Left lung (tissue), 10 donors: Measurements from ENCODE around the gene CCIN. TPM values are rescaled to one million over a fixed set of nuclear protein-coding genes. Genes with fewer than 3 reads are reported as not detected.

Source experiments
- ATAC-seq: fragments of 200-7000 bp; cut with Tn5 transposase; one replicate; pipeline ENCODE4 v1.9.1; 2020; ENCODE audit warnings: moderate library complexity
- DNase-seq, 4 donors: peaks; one replicate each; pipeline ENCODE4 v3.0.0-alpha.2; 2013 to 2020
- H3K27ac ChIP-seq, 2 donors: fragments of 200-600 bp; sonication (generic) in 1 of 2; one replicate each; pipeline versions ENCODE4 v1.5.0 to v1.8.0; 2020 to 2021
- H3K27me3 ChIP-seq, 2 donors: fragments of 200-600 bp; sonication (generic) in 1 of 2; one replicate each; pipeline versions ENCODE4 v1.5.0 to v1.8.0; 2020 to 2021
- H3K36me3 ChIP-seq, 2 donors: fragments of 200-600 bp; sonication (generic) in 1 of 2; one replicate each; pipeline versions ENCODE4 v1.5.0 to v1.8.0; 2020 to 2021
- H3K4me1 ChIP-seq, 2 donors: fragments of 200-600 bp; one replicate each; pipeline ENCODE4 v1.8.0; 2021
- H3K4me3 ChIP-seq, 2 donors: fragments of 200-600 bp; sonication (generic) in 1 of 2; one replicate each; pipeline versions ENCODE4 v1.5.0 to v1.8.0; 2020 to 2021; ENCODE audit warnings: mild to moderate bottlenecking in 1 of 2
- H3K9me3 ChIP-seq, 2 donors: fragments of 200-600 bp; sonication (generic) in 1 of 2; one replicate each; pipeline versions ENCODE4 v1.5.0 to v1.8.0; 2020 to 2021
- intact Hi-C, 2 donors: fragments of 100-400 bp; cut with DNase I; formaldehyde crosslinking; loops; one replicate each; pipeline versions ENCODE4 v1.11.2 to v1.14.2; 2022
- polyA plus RNA-seq, 6 donors: library from polyadenylated mRNA; unstranded; fragments of 120-200 nt; gene quantifications; one replicate each; pipeline ENCODE4 v1.2.1, GENCODE V29; 2013; ENCODE audit not compliant: insufficient read length in 6 of 6
- total RNA-seq, 2 donors: library from RNA; stranded (reverse); fragmentation: NEBNext Ultra II Directional; extraction: Animal tissue kit (Norgen Biotek cat#: 25700); gene quantifications; one replicate each; pipeline ENCODE4 v1.2.1, GENCODE V29; 2021
- TF ChIP-seq, protein P1 (sequence below), 2 donors: fragments of 200-600 bp; sonication (generic) in 1 of 2; IDR thresholded peaks; one replicate each; pipeline versions ENCODE4 v1.5.0 to v1.8.0; 2021; ENCODE audit warnings: antibody characterized with exemption in 2 of 2
- donor health status: DM: no; HTN: yes; CAD: no.
- donor health status: DM: no; HTN: no; CAD: no.

The CCIN gene
- total and polyA plus RNA-seq, 8 donors: 0.13 to 1.5 (median 0.18) TPM; not detected in 2

DNA sequence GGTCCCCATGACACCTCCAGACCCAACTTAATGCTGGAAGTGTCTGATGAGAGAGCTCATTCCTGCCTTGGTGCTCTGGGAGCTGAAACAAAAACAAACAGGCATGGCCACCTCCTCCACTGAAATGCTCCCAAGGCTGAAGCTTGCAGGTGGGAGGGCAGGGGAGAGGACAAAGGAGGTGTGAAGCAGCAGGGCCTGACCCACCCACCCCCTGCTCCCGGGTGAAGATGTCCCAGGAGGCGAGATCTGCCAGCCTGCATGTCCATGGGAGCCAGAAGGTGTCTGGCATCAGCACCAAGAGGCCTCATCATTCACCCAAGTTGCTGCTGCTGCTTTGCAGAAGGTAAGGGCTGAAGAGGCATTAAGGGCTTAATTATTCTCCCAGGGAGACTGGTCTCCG, 4.2 kb upstream of the CCIN start:
- ATAC-seq: no peak
- DNase-seq: no peak
- Histone ChIP-seq H3K4me3 (no peak overlapping the region), H3K9me3 (no peaks in the 10 kb centered on the region), H3K27ac (peak overlapping the region in 1 of 2 donors; percentile 79), H3K36me3 (peaks cover 0 to 19% of the 10 kb centered on the region in 2 donors), H3K27me3 (peaks cover 0 to 7% of the 10 kb centered on the region in 2 donors), H3K4me1 (peaks cover 9 to 31% of the 10 kb centered on the region in 2 donors)
- TF ChIP-seq, protein P1, sequence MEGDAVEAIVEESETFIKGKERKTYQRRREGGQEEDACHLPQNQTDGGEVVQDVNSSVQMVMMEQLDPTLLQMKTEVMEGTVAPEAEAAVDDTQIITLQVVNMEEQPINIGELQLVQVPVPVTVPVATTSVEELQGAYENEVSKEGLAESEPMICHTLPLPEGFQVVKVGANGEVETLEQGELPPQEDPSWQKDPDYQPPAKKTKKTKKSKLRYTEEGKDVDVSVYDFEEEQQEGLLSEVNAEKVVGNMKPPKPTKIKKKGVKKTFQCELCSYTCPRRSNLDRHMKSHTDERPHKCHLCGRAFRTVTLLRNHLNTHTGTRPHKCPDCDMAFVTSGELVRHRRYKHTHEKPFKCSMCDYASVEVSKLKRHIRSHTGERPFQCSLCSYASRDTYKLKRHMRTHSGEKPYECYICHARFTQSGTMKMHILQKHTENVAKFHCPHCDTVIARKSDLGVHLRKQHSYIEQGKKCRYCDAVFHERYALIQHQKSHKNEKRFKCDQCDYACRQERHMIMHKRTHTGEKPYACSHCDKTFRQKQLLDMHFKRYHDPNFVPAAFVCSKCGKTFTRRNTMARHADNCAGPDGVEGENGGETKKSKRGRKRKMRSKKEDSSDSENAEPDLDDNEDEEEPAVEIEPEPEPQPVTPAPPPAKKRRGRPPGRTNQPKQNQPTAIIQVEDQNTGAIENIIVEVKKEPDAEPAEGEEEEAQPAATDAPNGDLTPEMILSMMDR (IDR thresholded peaks at IDR 0.05): no peak
- intact Hi-C loops: loop anchor here in 1 of 2 donors (5.0 kb wide), 1 partner anchor 63 kb away; no protein-coding TSS in a partner anchor

DNA sequence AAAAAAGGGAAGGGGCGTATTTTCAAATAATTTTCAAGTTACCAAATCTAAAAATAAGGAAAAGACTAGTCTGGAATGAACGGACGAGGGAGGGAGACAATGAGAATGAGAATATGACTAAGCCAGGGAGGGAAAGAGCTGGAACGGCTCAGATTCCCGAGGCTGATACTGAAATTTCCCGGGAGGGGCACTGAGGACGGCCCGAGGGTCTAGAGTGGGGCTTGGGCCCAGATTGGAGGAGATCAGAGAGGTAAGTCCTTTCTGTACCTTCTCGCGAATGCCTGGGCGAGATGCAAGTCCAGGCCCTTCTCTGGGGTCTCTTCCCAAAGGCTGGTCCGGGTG, 3.4 kb upstream of the CCIN start:
- intact Hi-C loops: loop anchor here in 1 of 2 donors (5.0 kb wide), 1 partner anchor 63 kb away; no protein-coding TSS in a partner anchor
- Histone ChIP-seq H3K36me3 (peaks cover 0 to 16% of the 10 kb centered on the region in 2 donors), H3K27ac (peak overlapping the region; percentile 53 to 79), H3K4me3 (peak overlapping the region; percentile 40 to 45), H3K4me1 (peaks cover 9 to 31% of the 10 kb centered on the region in 2 donors), H3K9me3 (no peaks in the 10 kb centered on the region), H3K27me3 (peaks cover 0 to 7% of the 10 kb centered on the region in 2 donors)
- TF ChIP-seq, protein P1 (IDR thresholded peaks at IDR 0.05): no peak
- peak; percentile 26 for ATAC-seq
- no peak for DNase-seq

DNA sequence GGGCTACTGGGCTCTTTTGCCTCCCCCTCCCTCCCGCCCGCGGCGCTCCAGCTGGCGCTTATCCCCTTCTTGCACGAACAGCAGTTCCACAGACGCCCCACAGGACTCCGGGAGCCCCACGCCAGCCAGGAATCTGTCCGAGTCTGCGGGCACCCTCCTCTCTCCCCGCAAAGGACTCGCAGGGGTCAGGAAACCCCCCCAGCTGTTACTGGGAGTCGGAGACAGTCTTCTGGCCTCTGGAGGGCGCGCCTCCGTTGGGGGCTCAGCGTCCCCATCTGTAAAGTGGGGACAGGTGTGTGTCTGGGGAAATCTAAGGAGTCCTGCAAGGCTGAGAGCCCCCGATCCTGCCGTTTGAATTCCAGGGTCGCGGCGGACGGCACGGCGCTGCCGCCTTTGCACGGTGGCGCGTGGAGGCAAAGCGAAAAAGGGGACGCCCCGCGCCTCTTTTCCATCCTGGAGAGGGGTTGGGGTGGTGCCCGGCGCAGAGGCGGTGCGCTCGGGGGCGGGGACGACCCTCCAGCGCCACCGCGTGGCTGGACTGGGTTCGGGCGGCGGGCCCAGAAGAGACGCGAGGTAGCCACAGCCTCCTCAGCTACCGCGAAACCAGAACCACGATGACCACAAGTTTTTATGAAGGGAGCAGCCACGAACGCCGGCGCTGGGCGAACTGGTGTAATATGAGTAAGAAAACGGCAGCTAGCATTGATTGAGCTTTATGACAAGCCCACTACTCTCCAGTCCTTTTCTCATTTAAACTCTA, 2.8 kb upstream of the CCIN start:
- ATAC-seq: peak; percentile 98
- peak overlapping the region; percentile 53 to 79 for H3K27ac ChIP-seq

DNA sequence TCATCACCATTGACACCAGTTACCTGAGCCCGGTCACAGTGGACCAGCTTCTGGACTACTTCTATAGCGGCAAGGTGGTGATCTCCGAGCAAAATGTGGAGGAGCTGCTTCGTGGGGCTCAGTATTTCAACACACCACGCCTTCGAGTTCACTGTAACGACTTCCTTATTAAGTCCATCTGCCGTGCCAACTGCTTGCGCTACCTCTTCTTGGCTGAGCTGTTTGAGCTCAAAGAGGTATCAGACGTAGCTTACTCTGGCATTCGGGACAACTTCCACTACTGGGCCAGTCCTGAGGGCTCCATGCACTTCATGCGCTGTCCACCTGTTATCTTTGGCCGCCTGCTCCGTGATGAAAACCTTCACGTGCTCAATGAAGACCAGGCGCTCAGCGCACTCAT, 520 bp downstream of the CCIN start:
- ATAC-seq: no peak
- H3K27ac ChIP-seq: no peak overlapping the region

More for the DNA sequence above, 2.8 kb upstream of the CCIN start:
- Histone ChIP-seq H3K4me3 (peak overlapping the region; percentile 40 to 45), H3K9me3 (no peaks in the 10 kb centered on the region), H3K27me3 (peaks cover 0 to 7% of the 10 kb centered on the region in 2 donors), H3K36me3 (peaks cover 0 to 16% of the 10 kb centered on the region in 2 donors), H3K4me1 (peaks cover 9 to 31% of the 10 kb centered on the region in 2 donors)
- intact Hi-C loops: loop anchor here in 1 of 2 donors (5.0 kb wide), 1 partner anchor 64 kb away; no protein-coding TSS in a partner anchor
- TF ChIP-seq, protein P1 (IDR thresholded peaks at IDR 0.05): peak; percentile 90 to 97
- peak; percentile 80 to 98 (median 84) for DNase-seq

DNA sequence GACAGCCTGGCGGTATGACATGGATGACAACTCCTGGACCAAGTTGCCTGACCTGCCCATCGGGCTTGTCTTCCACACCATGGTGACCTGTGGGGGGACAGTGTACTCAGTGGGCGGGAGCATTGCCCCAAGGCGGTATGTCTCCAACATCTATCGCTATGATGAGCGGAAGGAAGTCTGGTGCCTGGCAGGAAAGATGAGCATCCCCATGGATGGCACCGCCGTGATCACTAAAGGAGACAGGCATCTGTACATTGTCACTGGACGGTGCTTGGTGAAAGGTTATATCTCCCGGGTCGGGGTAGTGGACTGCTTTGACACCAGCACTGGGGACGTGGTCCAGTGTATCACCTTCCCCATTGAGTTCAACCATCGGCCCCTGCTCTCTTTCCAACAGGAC, 1.3 kb downstream of the CCIN start:
- Histone ChIP-seq H3K9me3 (no peaks in the 10 kb centered on the region), H3K36me3 (no peaks in the 10 kb centered on the region), H3K27ac (no peak overlapping the region), H3K27me3 (peaks cover 0 to 7% of the 10 kb centered on the region in 2 donors), H3K4me3 (no peak overlapping the region), H3K4me1 (peaks cover 0 to 16% of the 10 kb centered on the region in 2 donors)
- ATAC-seq (no peak), DNase-seq (no peak)
- TF ChIP-seq, protein P1 (IDR thresholded peaks at IDR 0.05): no peak
- intact Hi-C loops: no loop called here

More for the DNA sequence above, 520 bp downstream of the CCIN start:
- DNase-seq: no peak
- H3K9me3 ChIP-seq: no peaks in the 10 kb centered on the region
- H3K27me3 ChIP-seq: peaks cover 0 to 7% of the 10 kb centered on the region in 2 donors
- peaks cover 0 to 23% of the 10 kb centered on the region in 2 donors for H3K4me1 ChIP-seq
- no peaks in the 10 kb centered on the region for H3K36me3 ChIP-seq
- TF ChIP-seq, protein P1 (IDR thresholded peaks at IDR 0.05): no peak
- intact Hi-C loops: loop anchor here in 1 of 2 donors (5.0 kb wide), 1 partner anchor 67 kb away; no protein-coding TSS in a partner anchor
- H3K4me3 ChIP-seq: no peak overlapping the region
